HG02970 (cell line): Measurements from ENCODE around the gene FBXW2.

Source experiments
- ATAC-seq: cut with Tn5 transposase; IDR thresholded peaks from one replicate; pipeline ENCODE4 v1.9.1; 2021; ENCODE audit warnings: mild to moderate bottlenecking, moderate library complexity, moderate number of reproducible peaks; ENCODE audit not compliant: unreplicated experiment, low FRiP score

FBXW2 gene

DNA sequence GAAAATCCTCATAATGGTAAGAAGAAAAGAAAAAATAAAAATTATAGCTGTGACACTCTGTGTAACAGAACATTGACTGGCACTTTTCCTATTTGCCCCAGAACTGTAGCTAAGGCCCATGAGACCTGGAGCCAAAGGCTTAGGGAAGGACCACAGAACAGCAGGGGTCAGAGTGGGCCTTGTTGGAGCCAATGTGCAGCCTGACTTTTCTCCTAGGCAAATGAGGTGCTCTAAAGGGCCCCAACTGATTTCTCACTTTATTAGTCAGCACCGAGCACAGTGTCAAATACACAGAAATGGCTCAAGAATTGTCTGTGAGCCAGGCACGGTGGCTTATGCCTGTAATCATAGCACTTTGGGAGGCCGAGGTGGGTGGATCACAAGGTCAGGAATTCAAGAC lies 74.9 kb downstream of the FBXW2 start:
- no peak for ATAC-seq

DNA sequence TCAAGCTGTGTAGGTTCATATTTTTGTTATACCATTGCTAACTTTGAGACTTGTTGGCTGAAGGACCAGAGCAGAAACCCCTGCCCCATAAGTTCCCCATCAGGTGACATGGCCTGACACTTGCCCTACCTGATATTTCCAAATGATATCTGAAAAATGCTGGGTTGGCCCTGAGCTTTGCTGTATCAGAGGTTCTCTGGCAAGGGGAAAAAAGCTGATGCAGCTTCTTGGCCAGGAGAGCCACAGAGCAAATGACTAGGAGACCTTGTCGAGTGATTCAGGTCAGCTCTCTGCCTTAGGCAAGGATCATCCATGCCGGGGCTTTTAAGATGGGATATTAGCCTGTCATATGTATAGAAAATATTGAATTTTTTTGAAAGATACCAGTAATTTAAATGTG lies 76.0 kb downstream of the FBXW2 start:
- ATAC-seq, result no peak

DNA sequence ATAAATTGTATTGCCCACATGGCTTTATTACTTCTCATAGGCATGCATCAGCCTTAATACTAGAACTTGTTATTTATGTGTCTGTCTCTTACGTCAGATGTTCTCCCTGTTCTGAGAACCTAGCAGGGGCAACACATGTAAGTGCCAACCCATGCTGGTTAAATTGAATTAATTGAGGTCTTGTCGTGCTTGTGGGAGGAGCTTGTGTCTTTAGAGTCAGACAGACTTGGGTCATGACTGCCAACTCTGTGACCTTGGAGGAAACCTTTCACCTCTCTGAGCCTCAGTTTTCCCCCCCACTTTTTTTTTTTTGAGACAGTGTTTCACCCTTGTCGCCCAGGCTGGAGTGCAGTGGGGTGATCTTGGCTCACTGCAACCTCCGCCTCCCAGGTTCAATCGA lies 76.7 kb downstream of the FBXW2 start:
- ATAC-seq, result no peak

DNA sequence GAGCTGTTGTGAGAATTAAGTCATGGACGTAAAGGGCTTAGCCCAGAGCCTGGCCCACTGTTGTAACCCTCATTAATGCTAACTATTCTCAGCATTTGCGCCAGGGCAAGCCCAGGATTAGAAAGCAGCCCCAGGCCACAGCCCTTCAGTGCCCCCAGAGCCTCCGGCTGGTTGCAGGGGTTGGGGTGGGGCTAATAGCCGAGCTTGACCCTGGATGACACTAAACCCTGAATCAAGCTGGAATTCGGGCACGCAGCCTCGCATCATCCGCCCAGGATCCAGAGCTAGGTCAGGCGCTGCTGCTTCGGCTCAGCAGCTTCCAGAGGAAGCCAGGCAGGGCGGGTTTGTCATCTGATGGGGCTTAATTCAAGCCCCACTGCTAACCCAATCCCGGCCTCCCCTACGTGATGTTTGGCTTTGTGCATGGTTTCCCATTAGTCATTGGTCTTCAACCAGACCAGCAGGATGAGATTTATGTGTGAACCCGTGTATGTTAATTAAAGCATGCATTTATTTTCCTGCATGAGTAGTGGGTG lies 77.8 kb downstream of the FBXW2 start:
- no peak for ATAC-seq

DNA sequence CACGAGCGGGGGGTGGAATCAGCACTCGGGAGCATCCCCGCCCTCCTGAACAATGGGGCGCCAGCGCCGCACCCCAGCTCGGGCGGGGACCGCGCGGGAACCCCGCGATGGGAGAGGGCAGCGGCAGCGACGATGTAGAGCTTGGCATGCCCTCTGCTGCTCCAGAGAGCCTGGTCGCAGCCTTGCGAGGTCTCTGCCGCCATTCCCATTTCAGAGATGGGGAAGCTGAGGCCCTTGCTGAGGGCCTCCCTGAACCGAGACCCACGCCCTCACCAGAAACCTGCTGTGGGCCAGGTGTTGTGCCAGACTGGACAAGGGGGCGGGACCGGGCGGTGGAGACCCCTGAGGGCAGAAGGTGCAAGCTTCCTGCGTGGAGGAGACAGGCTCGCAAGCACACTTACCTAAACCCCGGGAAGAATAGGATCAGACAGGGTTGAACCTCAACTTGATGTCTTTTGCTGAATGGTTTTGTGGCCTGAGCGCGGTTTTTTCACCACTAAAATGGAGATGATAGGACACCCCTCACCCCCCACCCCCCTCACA lies 78.3 kb downstream of the FBXW2 start:
- ATAC-seq, result no peak

DNA sequence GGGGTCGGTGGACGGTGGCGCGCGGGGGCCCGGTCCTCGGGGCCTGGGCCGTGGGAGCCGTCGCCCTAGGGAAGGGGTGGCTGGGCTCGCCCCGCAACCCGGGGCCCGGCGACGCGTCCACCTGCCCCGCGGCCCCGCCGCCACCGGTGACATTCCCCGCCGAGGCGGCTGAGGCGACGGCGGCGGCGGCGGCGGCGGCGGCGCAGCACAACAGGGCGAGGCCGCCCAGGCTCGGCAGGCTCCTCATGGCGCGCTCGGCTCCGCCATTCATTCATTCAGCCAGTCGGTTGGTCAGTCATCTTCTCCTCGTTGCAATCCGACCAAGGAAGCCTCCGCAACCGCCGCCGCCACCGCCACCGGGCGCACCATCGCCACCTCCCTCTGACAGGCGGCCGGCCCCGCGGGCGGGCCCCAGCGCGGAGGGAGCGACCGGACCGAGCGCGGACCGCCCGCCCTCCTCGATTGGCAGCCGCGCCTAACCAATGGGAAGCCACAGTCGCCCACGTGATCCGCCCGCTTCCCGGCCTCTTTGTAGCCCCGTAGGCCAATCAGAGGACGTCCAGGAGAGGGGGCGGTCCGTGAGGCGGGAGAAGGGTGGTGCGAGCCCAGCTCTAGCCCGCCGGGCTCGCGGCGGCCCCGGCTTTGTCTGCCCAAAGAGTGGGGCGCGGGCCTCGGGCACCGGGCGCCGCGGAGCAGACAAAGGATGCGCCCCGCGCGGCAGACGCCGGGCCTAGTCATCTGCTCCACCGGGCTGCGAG lies 78.9 kb downstream of the FBXW2 start, which contains the start of gene MEGF9:
Gene MEGF9 (minus strand): TSS at position 383 of the 758 bp plus-strand sequence. CDS start 112 bp downstream, at position 271.
- ATAC-seq, result peak; percentile 90

DNA sequence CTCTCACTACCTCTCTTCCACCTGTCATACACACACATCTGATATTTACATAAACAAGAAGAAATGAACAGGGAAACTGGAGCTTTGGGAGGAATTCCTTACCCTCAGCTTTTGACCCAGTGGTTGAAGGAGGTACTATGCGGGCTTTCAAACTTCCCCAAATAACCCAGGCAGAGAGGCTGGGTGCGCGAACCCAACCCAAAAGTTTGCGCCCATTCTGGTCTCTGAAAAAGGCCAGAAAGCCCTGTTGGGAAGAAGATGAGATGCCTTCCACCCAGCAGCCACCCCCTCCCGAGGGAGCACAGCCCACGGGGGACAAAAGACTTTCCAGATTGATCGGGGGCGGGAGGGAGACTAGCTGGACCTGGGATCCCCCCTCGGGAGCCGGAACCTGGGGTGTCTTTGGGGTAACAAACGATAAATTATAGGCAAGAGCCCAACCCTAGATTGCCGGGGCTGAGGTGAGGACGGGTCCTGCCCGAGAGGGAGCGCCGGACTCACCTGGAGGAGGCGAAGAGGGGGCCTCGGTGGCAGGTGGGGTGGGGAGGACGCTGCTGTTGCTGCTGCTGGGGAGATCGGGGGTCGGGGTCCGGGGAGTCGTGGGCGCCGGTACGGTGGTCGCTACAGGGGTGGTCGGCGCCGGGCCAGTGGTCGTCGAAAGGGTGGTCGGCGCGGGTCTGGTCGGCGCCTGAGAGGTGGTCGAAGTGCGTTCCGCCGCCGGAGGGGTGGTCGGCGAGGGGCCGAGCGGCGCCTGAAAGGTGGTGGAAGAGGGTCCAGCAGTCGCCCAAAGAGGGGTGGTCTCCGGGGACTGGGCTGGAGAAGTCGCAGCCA lies 79.7 kb downstream of the FBXW2 start:
- ATAC-seq, result no peak

DNA sequence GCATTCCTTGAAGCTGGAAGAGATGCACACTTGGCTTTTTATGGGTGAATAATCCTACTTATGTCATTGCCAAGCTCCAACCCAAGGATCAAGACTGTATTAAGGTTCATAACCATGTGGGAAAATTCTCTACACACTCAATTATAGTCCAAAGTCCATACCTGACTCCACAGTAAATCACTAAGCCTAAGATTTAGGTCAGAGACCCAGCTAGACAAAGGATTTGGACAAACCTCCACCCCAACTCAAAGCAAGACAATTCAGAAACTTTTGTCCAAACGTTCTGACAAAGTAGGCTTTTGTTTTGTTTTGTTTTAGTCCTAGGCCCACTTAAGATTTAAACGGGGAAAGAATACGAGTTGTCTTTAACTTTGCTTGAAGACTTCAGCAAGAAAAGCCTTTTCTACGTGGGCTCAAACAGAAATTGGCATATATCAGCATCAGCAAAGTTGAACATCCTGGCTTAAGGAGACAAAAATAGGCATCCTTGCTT lies 80.6 kb downstream of the FBXW2 start:
- ATAC-seq, result no peak

DNA sequence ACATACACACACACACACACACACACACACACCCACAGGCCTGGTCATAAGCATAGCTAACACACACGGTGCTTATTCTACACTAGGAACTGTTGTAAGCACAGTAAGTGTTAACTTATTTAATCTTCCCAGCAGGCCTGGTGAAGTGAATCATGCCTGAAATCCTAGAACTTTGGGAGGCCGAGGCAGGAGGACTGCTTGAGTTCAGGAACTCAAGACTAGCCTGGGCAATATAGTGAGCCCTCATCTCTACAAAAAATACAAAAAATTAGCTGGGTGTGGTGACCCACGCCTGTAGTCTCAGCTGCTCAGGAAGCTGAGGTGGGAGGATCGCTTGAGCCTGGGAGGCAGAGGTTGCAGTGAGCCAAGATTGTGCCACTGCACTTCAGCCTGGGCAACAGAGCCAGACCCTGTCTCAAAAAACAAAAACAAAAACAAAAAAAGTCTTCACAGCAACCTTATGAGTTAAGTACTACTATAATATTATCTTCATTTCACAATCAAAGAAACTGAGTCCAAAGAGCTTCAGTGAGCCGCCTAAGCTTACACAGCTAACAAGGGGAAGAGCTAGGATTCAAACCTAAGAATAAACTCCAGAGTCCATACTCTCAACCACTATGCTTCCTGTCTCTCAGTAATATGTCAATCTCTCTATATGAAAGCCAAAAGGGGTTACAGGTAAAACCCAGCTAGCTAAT lies 81.2 kb downstream of the FBXW2 start:
- no peak for ATAC-seq

DNA sequence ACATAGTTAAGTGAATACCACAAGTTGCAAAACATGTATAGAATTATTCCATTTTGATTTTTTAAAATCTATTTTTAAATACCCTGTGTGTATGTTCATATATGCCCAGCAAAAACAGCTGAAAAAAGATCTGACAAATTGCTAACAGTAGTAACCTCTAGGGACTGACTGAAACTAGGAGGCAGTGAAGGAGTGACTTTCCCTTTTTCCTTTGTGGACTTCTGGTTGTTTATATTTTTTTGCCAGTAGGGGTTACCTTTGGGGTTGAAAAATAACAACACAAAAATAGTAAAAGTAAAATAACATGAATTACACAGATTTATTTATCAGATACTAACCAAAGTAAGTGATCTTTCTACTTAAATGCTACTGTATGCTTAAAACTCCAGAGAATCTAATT lies 81.9 kb downstream of the FBXW2 start:
- ATAC-seq, result no peak

DNA sequence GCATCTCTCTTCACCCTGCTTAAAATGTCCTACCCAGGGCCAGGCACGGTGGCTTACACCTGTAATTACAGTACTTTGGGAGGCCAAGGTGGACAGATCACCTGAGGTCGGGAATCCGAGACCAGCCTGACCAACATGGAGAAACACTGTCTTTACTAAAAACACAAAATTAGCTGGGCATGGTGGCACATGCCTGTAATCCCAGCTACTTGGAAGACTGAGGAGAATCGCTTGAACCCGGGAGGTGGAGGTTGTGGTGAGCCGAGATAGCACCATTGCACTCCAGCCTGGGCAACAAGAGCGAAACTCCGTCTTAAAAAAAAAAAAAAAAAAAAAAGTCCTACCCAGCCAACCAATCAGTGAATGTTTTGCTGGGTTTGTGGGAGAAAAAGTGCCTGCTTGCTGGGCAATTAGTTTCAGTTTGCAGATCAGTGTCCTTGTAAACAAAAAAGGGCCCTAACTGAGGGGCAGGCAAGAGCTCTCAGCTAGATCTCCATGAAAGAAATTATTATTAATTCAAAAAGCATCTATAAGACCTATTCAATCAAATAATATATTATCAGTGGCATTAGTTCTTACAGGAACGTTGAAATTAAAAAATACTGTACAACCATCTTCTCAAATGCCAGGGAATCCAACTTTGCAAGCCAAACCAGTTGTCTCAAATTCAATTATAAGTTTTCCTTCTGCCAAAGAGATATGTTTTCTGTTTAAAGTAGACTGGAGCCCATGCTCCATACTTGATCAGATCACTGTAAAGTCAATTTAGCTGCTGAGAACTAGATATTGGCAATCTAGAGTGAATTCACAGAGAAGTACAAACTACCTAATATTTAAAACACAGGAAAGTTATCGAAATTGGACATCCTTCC lies 82.9 kb downstream of the FBXW2 start:
- no peak for ATAC-seq

DNA sequence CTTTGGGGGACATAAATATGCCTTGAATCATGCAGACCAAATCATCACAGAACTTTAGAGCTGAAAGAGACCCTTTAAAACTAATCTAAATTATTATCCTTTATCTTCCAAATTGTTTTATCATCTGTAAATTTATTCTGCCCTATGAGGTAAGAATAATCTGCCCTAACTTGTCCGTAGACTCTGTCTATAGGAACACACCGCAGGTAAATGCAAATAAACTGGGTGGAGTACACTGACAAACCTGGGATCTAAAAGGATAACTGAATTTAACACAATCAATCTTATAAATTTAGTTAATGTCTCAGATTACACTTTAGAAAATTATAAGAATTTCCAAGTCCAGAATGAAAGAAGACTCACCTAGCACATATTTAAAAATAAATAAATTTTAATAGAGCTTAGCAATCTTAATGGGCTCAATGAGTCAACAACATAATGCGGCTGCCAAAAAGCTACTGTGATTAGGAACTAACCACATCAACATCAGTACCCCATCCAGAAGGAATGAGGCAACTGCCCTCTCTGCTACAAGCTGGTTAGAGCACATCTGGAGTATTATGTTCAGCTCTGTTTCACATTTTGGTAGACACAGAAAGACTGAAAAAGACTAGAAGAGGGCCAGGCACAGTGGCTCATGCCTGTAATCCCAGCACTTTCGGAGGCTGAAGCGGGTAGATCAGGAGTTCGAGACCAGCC lies 84.5 kb downstream of the FBXW2 start:
- ATAC-seq, result no peak

DNA sequence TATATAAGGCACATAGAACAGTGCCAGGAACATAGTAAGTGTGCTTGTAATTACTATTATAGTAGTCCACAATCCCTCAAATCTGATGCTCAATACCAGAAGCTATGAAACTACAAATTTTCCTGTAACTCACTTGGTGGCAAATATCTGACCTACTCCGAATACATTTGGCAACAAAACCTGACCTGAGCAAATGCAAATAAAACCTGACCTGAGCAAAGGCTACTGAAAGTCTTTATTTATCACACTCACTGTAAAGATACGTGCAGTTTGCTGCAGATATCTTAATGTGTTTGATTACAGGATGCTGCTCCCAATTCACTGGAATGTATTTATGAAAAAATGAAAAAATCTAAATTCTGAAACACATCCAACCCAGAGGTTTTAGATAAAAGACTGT lies 86.0 kb downstream of the FBXW2 start:
- ATAC-seq, result no peak
